Activated gamma-delta T cell (primary cell): ENCODE results near the gene NID2.

Experiments used
- DNase-seq: peaks from one replicate; lab custom pipeline; 2025; lab: John Stamatoyannopoulos, UW

The NID2 gene

GRCh38 chr14:52025310-52025709 is 43.5 kb downstream of the NID2 start:
- DNase-seq, result no peak

GRCh38 chr14:52023518-52023917 is 45.3 kb downstream of the NID2 start:
- no peak for DNase-seq

GRCh38 chr14:52021957-52022600 is 46.8 kb downstream of the NID2 start:
- DNase-seq, result no peak

DNA sequence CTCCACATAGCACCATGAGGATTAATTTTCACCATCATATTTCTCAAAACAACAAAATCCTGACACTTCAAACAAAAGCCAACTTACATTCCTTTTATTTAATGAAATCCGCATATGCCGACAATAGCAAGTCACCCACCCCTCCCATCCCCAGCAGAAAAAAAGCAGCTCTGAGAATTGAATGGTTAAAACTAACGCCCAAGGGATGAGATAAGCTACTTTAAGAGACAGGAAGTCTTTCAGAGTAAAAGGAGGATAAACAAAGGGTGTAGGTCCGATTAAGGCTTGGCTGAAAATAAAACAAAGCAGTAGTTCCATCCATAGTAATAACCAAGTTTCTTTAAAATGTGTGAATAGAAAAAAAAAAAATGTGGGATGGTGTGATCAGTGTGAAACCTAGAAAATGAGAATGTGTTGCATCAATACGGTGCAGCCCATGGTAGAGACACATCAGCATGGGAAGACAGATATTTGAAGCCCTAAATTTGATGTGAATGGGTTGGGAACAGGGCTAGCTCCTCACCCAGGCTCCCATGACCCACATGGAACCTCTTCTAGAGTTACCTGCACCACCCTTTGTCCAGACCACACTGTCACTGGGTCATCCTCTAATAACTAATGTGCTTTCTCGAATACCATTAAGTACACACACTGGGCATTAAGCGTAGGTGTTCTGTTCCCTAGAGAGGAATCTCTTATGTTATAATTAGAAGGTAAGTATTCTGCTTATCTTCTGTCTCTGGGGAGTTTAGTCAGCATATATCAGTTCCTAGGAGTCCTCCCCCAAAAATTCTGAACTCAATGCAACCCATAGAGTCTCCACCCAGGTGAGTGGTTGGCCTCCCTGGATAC is 47.8 kb downstream of the NID2 start:
- DNase-seq, result no peak

- no peak for DNase-seq
Measured at GRCh38 chr14:52020161-52020714, 48.6 kb downstream of the NID2 start.

- no peak for DNase-seq
Measured at GRCh38 chr14:52018970-52019369, 49.9 kb downstream of the NID2 start.

- no peak for DNase-seq
Measured at GRCh38 chr14:52018252-52018651, 50.6 kb downstream of the NID2 start.

GRCh38 chr14:52015411-52016030 is 53.3 kb downstream of the NID2 start:
- no peak for DNase-seq

- no peak for DNase-seq
Measured at GRCh38 chr14:52014601-52015267, 54.1 kb downstream of the NID2 start.

- DNase-seq, result no peak
Measured at GRCh38 chr14:52013984-52014600, 54.8 kb downstream of the NID2 start.

DNA sequence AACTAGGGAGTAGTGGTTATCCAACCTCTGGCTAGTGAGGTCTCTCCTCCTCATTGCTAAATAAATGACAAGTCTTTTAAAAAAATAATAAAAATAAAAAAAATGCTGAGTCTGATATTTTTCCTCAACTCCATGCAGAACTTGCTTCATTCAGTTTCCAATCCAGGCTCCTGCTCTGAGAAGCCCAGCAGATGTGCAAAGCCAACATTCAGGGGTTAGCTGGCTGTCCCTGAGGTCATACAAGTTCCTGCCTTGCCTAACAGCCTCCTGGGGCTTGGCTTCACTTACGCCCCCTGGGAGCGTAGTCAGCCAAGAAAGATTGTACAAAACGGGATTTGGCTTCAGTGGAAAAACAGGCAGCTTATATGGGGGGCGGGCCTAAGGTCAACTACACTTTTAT is 56.2 kb downstream of the NID2 start:
- no peak for DNase-seq

- no peak for DNase-seq
Measured at GRCh38 chr14:52011523-52011922, 57.3 kb downstream of the NID2 start.

DNA sequence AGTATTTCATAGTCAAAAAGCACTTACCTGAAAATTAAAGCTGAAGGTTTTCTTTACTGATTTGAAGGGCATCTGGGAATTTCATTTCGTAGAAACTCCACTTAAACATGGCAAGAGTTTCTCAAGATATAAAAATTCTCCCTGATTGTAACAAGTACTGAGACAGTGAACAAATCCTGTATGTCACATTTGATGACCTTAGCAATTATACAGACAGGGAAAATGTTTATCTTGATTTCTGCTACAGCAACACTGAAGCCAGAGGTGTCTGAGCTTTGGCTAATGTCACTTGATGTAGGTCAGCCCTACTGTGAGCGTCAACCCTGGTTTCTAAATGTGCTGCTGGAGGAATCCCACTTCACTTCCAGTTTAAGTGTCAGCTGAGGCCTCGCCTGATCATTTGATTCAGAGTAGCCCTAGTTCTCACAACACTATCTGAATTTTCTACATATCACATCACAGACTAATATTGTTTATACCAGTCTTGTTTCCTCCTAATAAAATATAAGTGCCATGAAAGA is 58.6 kb downstream of the NID2 start:
- no peak for DNase-seq

GRCh38 chr14:52008136-52008535 is 60.7 kb downstream of the NID2 start:
- DNase-seq, result no peak

DNA sequence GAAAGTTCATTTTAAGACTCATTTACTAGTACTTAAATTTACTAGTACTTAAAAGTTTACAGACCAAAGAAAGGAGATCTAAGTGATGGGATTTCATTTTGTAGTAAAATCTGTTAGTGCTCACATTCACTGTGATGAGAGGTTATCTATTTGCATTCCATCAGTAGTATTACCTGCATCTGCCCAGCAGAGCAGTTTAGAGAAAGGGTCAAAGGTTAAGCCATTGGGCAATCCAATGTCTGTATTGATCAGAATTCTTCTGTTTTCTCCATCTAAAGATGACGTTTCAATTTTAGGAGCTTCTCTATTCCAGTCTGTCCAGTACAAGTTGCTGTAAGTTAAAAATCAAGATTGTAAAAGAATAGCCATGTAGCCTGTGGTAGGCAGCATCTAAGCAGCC is 61.2 kb downstream of the NID2 start:
- no peak for DNase-seq

DNA sequence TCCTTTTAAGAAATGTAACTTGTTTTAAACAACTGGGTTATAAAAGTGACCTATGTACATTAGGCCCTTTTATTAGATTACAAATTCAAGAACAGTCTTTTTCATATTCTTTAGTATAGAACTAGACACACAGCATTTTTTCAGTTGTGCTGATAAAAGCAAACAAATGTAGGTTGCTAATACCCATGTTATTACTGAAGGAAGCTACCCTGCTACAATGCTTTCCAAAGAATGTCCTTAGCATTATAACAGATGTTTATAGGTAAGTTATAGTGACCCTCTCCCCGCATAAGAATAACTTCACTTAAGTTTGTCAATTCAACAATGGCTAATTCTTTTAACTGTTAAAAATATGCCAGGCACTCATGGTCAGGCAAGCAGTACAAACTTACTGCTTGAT is 61.6 kb downstream of the NID2 start:
- DNase-seq, result no peak

DNA sequence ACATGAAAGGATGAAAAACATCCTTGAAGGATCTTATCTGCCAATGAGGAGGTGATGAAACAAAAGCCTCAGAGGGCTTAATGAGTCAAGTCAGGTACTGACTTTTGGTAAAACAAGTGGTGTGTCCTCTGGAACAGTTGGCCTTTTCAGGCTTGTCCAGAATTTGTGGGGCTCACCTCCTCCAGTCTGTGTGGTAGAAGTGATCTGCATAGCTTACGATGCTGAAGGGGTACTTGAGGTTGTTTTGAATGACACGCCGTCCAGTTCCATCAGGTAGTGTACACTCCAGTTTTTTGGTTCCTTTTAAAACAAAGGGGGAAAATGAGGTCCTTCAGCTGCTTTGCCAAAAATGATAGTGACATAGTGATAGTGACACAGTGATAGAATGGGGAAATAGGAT is 62.5 kb downstream of the NID2 start:
- DNase-seq, result no peak

DNA sequence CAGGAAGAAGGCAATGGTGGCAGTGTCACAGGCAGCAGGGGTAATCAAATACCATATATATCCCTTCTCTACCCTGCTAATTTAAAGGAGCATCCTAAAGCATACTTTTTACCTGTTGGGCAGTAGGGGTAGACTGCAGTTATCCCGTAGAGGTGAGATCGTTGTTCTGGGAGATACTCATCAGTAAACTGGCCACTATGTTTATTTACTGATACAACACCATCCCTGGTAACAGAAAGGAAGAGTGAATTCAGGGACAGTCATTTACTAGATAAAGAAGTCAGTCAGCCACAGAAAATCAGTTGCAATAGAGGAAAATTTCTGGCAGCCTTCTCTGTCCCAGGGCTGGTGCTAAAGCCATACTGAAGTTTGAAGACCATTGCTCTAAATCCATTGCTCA is 63.2 kb downstream of the NID2 start:
- DNase-seq, result no peak

DNA sequence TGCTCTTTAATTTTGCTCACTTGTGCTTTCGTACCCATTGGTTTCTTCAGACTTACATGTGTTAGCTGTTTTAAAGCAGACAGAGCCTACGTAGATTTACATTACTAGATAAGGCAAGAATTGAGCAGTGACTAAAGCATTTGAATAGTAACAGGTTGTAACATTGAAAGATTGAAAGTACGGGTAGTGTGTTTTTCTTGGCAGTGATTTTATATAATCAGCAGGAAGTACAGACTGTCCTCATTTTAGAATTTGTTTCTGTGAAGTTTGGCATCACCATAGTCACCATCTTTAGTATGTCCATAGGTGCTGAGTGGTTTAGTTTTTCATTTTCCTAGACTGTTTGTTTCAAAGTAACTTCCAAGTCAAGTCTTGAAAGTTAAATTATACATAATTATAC is 65.5 kb downstream of the NID2 start:
- DNase-seq, result no peak

GRCh38 chr14:52002542-52002941 is 66.3 kb downstream of the NID2 start:
- no peak for DNase-seq

DNA sequence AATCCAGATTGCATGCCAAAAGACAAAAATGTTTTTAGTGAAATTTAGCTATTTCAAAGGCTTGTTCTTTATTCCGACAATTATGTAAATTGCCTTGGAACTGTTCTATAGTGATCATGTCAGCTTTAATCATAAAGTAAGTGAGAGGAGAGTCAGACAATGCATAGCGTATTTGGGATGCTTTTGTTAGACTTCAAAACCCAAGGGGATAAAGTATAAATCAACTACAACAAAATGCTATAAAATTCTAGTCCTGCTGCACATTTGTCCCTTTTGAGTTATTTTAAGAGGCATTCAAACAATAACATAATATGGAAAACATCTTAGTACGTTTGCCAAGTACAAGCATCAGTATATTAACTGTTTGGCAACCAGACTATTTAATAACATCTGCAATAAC is 68.2 kb downstream of the NID2 start:
- DNase-seq, result no peak
